GM13977 (cell line): ENCODE measurements around the gene DMD.

Source experiments
- DNase-seq: peaks from one replicate; pipeline ENCODE4 v3.0.0; 2012; ENCODE audit warnings: low spot score
- CTCF ChIP-seq: IDR thresholded peaks from 2 replicates; pipeline ENCODE4 v1.5.1; 2012; ENCODE audit warnings: mild to moderate bottlenecking, control low read depth; ENCODE audit not compliant: insufficient read depth; ENCODE audit errors: extremely low read depth, missing control alignments
- in situ Hi-C: fragments of 300-500 bp; cut with MboI; formaldehyde crosslinking; loops from one replicate; pipeline ENCODE4 v1.12.0; 2022; ENCODE audit warnings: low sequenced_read_pairs, low pct_unique_long_range_greater_than_20kb, mixed read lengths, inconsistent platforms; ENCODE audit not compliant: unreplicated experiment

The DMD gene

GRCh38 chrX:32496671-32497070, 714.7 kb downstream of the DMD start:
- TF ChIP-seq CTCF, result no peak
- no peak for DNase-seq
- in situ Hi-C loops, result no loop called here

GRCh38 chrX:32495855-32496254, 715.5 kb downstream of the DMD start:
- in situ Hi-C loops, result no loop called here
- no peak for TF ChIP-seq CTCF
- DNase-seq, result no peak

- in situ Hi-C loops, result no loop called here
- TF ChIP-seq CTCF, result no peak
- DNase-seq, result no peak
These were observed 722.2 kb downstream of the DMD start for GRCh38 chrX:32489125-32489524.

GRCh38 chrX:32483534-32484136, 727.7 kb downstream of the DMD start:
- no peak for DNase-seq
- in situ Hi-C loops, result no loop called here
- peak; percentile 32 for TF ChIP-seq CTCF

- DNase-seq, result no peak
- no peak for TF ChIP-seq CTCF
- in situ Hi-C loops, result no loop called here
These were observed 731.3 kb downstream of the DMD start for GRCh38 chrX:32480019-32480418.

GRCh38 chrX:32472364-32472763, 739.0 kb downstream of the DMD start:
- in situ Hi-C loops, result no loop called here
- TF ChIP-seq CTCF, result no peak
- no peak for DNase-seq

- DNase-seq, result no peak
- no peak for TF ChIP-seq CTCF
- in situ Hi-C loops, result no loop called here
These were observed 755.6 kb downstream of the DMD start for GRCh38 chrX:32455704-32456103.
